GM19035 (cell line): Measurements from ENCODE around the gene CRAT.

Experiments used
- ATAC-seq: cut with Tn5 transposase; IDR thresholded peaks from one replicate; pipeline ENCODE4 v1.9.1; 2021; ENCODE audit not compliant: unreplicated experiment

The CRAT gene

DNA sequence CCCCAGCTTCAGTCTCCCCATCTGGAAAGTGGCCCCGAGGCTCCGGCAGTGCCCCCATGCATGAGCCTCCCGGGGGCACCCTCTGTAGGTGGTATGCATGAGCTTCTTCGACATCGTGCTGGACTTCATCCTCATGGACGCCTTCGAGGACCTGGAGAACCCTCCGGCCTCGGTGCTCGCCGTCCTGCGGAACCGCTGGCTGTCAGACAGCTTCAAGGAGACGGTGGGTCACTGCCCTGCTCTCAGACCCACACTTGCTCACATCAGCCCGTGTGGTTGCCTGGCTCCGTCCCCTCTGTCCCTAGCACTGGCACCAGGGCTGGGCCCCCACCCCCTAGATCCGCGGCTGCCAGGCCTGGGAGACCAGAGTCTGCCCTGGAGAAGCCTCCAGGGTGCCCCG is 42.5 kb downstream of the CRAT start:
- no peak for ATAC-seq

DNA sequence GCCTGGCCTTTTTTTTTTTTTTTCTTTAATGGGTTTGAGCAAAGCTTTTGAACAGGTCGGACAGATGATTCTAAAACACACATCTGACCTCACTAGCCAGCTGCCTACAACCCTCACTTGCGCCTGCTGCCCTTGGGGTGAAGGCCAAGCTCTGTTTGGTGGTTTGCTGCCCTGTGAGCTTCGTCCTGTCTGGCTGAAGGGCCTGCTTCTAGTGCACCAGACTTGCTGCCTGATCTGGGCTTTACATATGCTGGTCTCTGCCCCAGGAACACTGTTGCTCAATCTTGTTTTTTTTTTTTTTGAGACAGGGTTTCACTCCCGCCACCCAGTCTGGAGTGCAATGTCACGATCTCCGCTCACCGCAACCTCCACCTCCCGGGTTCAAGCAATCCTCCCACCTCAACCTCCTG is 46.1 kb downstream of the CRAT start:
- no peak for ATAC-seq

DNA sequence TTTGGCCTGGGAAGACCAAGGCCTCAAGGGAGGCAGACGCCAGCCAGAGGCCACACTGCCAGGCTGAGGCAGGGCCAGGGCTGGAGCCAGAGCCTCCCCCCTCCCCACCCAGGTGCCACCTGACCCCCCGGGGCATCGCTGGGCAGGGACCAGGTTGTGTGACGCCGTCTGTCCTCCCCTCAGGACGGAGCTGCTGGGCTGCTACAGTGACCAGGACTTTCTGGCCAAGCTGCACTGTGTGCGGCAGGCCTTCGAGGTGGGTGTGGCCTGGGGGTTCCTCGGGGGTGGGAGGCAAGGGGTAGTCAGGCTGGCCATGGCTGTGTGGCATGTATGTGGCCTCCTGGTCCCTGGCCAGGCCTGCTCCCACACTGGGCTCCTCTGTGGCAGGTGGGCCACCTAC is 47.5 kb downstream of the CRAT start:
- no peak for ATAC-seq

DNA sequence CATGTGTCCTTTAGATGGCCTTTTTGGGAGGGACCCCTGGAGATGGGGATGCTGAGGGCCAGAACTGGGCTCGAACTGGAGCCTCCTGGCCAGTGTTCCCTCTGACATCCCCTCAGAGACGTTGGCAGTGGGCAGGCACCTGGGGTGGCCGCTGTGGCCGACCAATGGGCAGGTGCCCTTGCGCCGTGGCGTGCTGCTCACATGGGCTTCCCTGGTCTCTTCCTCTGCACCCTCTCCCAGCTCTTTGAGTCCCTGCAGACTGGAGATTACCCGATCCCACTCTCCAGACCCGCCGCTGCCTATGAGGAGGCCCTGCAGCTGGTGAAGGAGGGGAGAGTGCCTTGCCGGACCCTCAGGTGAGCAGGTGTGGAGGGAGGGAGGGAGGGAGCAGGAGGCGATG is 49.6 kb downstream of the CRAT start:
- no peak for ATAC-seq

DNA sequence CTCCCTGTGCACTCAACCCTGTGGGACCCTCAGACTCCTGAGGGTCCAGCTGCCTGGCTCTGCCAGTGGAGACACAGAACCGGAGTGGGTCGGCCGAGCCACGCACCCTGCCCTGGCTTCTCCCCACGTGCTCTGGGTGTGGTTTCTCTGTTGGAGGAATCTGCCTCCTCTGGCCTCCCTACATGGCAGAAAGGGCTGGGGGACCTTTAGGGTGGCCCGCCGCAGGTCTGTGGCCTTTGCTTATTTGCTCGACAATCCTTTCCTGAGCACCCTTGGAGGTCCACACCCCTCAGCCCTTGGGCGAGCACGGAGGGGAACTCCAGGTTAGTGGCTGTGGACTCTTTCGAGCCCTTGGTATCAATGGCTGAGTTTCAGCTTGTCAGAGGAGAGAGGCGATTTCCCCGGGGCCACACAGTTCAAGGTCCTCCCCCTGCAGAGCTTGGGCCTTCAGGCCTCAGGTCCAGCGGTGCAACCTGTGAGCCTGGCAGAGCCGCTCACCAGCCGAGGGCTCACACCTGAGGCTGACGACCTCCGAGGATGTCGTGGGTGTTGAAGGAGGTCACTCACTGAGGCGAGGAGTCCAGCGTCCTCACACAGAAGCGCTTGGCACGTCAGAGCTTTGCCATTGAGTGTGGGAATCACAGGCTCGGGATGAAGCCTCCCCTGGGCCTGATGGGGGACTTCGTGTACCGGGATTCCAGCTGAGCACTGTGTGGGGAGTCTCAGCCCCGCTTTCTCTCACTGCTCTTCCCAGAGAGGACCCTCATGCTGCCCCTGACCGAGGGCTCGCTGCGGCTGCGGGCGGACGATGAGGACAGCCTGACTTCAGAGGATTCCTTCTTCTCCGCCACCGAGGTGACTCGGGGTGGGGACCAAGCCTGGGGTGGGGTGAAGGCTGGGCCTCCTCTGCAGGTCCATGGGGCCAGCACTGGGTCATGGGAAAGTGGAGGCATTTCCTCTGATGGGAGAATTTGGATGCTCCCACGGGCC is 50.5 kb downstream of the CRAT start:
- ATAC-seq: no peak

DNA sequence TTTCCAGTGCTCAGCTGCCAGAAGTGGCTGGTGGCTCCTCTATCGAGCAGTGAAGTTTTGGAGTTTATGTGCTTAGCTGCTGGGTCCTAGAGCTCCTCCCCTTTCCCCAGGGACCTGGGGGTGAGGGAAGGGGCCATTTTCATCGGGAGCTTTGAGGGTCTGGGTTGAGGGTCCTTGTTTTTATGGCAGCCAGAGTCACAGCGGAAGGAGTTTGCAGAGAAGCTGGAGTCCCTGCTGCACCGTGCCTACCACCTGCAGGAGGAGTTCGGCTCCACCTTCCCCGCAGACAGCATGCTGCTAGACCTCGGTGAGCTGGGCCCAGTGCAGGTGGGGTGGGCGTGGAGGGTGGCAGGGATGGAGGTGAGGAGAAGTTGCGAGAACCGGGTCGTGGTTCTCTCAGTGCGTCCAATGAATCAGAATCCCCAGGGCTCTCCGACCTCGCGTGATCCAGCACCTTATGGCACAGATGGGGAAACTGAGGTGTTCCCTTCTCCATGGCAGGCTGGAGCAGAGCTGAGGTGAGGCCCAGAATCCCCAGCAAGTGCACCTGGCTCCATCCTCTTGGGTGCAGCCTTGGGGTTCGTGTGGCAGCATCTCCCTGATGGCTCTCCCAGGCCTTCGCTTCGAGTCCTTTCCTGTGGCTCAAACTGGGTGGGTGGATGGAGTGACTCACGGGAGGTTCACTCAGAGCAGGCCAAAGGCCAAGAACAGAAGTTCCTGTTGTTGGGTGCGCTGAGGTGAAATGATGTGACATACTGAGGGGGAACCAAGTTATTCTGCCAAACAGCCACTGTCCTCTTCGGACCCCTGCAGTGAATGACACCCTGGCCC is 51.4 kb downstream of the CRAT start:
- ATAC-seq: no peak

DNA sequence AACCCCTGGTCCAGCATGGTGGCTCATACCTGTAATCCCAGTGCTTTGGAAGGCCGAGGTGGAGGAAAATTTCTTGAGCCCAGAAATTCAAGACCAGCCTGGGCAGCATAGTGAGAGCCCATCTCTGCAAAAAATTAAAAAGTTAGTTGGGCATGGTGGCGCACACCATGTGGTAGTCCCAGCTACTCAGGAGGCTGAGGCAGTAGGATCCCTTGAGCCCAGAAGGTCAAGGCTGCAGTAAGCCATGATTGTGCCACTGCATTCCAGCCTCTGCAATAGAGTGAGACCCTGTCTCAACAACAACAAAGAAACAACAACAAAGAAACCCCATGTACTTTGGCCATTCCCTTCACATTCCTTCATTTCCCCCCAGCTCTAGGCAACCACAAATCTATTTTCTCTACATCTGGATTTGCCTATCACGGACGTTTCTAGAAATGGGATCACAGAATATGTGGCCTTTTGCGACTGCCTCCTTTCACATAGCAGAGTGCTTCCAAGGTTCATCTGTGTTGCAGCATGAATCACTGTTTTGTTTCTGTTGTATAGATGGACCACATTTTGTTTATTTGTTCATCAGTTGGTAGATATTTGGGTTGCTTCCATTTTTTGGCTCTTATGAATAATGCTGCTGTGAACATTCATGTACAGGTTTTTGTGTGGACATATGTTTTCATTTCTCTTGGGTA is 56.3 kb downstream of the CRAT start:
- ATAC-seq: no peak

DNA sequence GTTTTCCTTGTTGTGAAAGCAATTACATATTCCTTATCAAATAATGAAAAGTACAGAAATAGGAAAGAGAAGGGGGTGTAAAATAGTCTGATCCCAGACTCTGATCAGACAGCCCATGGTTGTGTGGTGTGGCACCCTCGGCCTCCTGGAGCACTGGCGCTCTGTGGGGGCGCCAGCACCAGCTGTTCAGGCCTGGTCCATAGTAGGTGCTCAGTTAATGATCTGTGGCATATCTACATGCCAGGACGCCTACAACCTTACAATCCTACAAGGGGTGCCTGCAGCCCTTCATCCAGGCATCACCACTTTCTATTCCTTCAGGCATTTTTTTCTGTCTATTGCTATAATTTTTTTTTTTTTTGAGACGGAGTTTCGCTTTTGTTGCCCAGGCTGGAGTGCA is 57.6 kb downstream of the CRAT start:
- no peak for ATAC-seq

DNA sequence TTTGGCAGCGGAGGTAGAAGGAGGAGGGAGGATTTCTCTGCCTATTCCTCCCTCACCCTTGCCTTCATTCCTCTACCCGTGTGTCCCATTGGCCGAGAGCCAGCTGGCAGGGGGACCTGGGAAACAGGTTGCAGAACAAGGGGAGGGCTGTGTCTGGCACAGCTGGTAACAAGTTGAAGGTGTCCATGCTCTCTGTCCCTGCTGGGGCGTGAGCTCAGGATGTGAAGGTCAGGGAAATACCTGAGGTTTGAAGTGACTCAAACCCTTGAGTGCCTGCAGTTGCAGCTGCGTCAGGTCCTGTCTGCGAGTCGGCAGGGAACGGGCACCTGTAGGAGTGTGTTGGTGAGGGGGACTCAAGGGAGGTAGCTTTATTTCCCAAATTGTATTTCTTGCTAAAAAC is 58.0 kb downstream of the CRAT start:
- no peak for ATAC-seq
